Liver (tissue), 9 donors: ENCODE results near the gene MFRP. TPM values are rescaled to one million over a fixed set of nuclear protein-coding genes. Genes with fewer than 3 reads are reported as not detected.

ENCODE experiments used
- DNase-seq: peaks from one replicate; pipeline ENCODE4 v3.0.0-alpha.2; 2017; ENCODE audit warnings: low spot score
- H3K27ac ChIP-seq, 2 donors: one replicate each; pipeline ENCODE4 v1.7.0; 2013; ENCODE audit warnings: inconsistent platforms in 2 of 2, low read length in 2 of 2, control low read depth in 1 of 2, low read depth in 1 of 2, mild to moderate bottlenecking in 1 of 2
- H3K27me3 ChIP-seq, 4 donors: one replicate each; pipeline versions ENCODE4 v1.6.1 to v1.7.0; 2013; ENCODE audit warnings: low read length in 3 of 4, inconsistent platforms in 1 of 4, mild to moderate bottlenecking in 1 of 4, moderate library complexity in 1 of 4; ENCODE audit not compliant: control insufficient read depth in 4 of 4, insufficient read depth in 4 of 4
- H3K36me3 ChIP-seq, 4 donors: one replicate each; pipeline versions ENCODE4 v1.6.1 to v1.7.0; 2013; ENCODE audit warnings: low read length in 3 of 4, mild to moderate bottlenecking in 3 of 4, low read depth in 1 of 4, moderate library complexity in 1 of 4; ENCODE audit not compliant: control insufficient read depth in 4 of 4, insufficient read depth in 3 of 4
- H3K4me1 ChIP-seq, 4 donors: one replicate each; pipeline versions ENCODE4 v1.6.1 to v1.7.0; 2013; ENCODE audit warnings: low read length in 3 of 4, mild to moderate bottlenecking in 3 of 4, moderate library complexity in 1 of 4; ENCODE audit not compliant: control insufficient read depth in 4 of 4, insufficient read depth in 4 of 4
- H3K4me3 ChIP-seq, 3 donors: one replicate each; pipeline versions ENCODE4 v1.6.1 to v1.7.0; 2013; ENCODE audit warnings: low read length in 3 of 3, control low read depth in 1 of 3, low read depth in 1 of 3, mild to moderate bottlenecking in 1 of 3
- H3K9ac ChIP-seq, 2 donors: one replicate each; pipeline ENCODE4 v1.7.0; 2013; ENCODE audit warnings: low read length in 2 of 2, mild to moderate bottlenecking in 2 of 2, moderate library complexity in 2 of 2, control low read depth in 1 of 2, low read depth in 1 of 2
- H3K9me3 ChIP-seq, 4 donors: one replicate each; pipeline versions ENCODE4 v1.6.1 to v1.7.0; 2013; ENCODE audit warnings: low read length in 3 of 4; ENCODE audit not compliant: control insufficient read depth in 4 of 4
- ATF3 ChIP-seq: IDR thresholded peaks from 2 replicates; pipeline ENCODE4 v1.6.1; 2016; ENCODE audit warnings: antibody characterized with exemption
- CTCF ChIP-seq: fragments of 150-350 bp; IDR thresholded peaks from 2 replicates; pipeline ENCODE4 v1.5.1; 2017; ENCODE audit warnings: improper control_type of control experiment, low read depth, low read length; ENCODE audit not compliant: missing input control
- EGR1 ChIP-seq, 2 donors: IDR thresholded peaks; 2 replicates each; pipeline ENCODE4 v1.6.1; 2016 to 2018; ENCODE audit warnings: antibody characterized with exemption in 2 of 2, low read depth in 2 of 2
- FOXA1 ChIP-seq: IDR thresholded peaks from 2 replicates; pipeline ENCODE4 v1.6.1; 2016; ENCODE audit warnings: antibody characterized with exemption
- FOXA2 ChIP-seq: IDR thresholded peaks from 2 replicates; pipeline ENCODE4 v1.6.1; 2016; ENCODE audit warnings: antibody characterized with exemption
- HNF4A ChIP-seq, 2 donors: conservative IDR thresholded peaks; 2 replicates each; pipeline ENCODE4 v1.6.1; 2016; ENCODE audit warnings: antibody characterized with exemption in 2 of 2, mild to moderate bottlenecking in 2 of 2
- HNF4G ChIP-seq: IDR thresholded peaks from 2 replicates; pipeline ENCODE4 v1.6.1; 2016; ENCODE audit warnings: antibody characterized with exemption
- JUND ChIP-seq, 2 donors: IDR thresholded peaks; 2 replicates each; pipeline ENCODE4 v1.6.1; 2016; ENCODE audit warnings: antibody characterized with exemption in 2 of 2
- MAX ChIP-seq: IDR thresholded peaks from 2 replicates; pipeline ENCODE4 v1.6.1; 2016; ENCODE audit warnings: antibody characterized with exemption
- RAD21 ChIP-seq, 2 donors: IDR thresholded peaks; 2 replicates each; pipeline ENCODE4 v1.6.1; 2016; ENCODE audit warnings: antibody characterized with exemption in 2 of 2, mild to moderate bottlenecking in 2 of 2
- REST ChIP-seq: IDR thresholded peaks from 2 replicates; pipeline ENCODE4 v1.6.1; 2016; ENCODE audit warnings: antibody characterized with exemption, mild to moderate bottlenecking
- SP1 ChIP-seq: IDR thresholded peaks from 2 replicates; pipeline ENCODE4 v1.6.1; 2018; ENCODE audit warnings: antibody characterized with exemption, mild to moderate bottlenecking
- TAF1 ChIP-seq: conservative IDR thresholded peaks from 2 replicates; pipeline ENCODE4 v1.6.1; 2016; ENCODE audit warnings: antibody characterized with exemption, mild to moderate bottlenecking
- YY1 ChIP-seq: IDR thresholded peaks from 2 replicates; pipeline ENCODE4 v1.6.1; 2016; ENCODE audit warnings: antibody characterized with exemption, mild to moderate bottlenecking
- ZBTB33 ChIP-seq: IDR thresholded peaks from 2 replicates; pipeline ENCODE4 v1.6.1; 2016; ENCODE audit warnings: antibody characterized with exemption
- whole genome bisulfite sequencing: extraction: QIAGEN DNeasy Blood & Tissue Kit; methylation state at CpG from one replicate; pipeline ENCODE4 v1.1.7; 2013; 5-methylcytosine and 5-hydroxymethylcytosine counted together
- polyA plus RNA-seq, 2 donors: library from polyadenylated mRNA; stranded (reverse) in 1 of 2; unstranded in 1 of 2; fragments of 200-250 nt in 1 of 2; fragments of >200 nt in 1 of 2; fragmentation: Nextera tagmentation in 1 of 2; extraction: Ambion mirVana in 1 of 2; gene quantifications; one replicate each; pipeline versions ENCODE4 v1.2.1 to v1.2.3, GENCODE V29; 2013 to 2015
- total RNA-seq, 2 donors: library from RNA; depleted of rRNA; stranded (reverse); fragments of >200 nt; gene quantifications; one replicate each; pipeline ENCODE4 v1.2.3, GENCODE V29; 2014
- donor health status: healthy.
- donor health status: healthy.
- donor health status: healthy.
- donor health status: healthy.
- donor health status: healthy.

The MFRP gene
- total and polyA plus RNA-seq, 4 donors = not detected

GRCh38 chr11:119391275-119391674 is 44.8 kb upstream of the MFRP start (continued):
- TF ChIP-seq EGR1 (IDR thresholded peaks at IDR 0.05; ENCODE audit: low read depth in 2 of 2) = no peak
- no peak for TF ChIP-seq FOXA2
- no peak for TF ChIP-seq REST
- no peak for TF ChIP-seq SP1
- TF ChIP-seq YY1 = no peak
- TF ChIP-seq RAD21 (IDR thresholded peaks at IDR 0.05) = no peak
- no peak for TF ChIP-seq JUND (IDR thresholded peaks at IDR 0.05)

- WGBS = 79% methylated on average over 5 of the region's 5 CpGs
These were observed 43.2 kb upstream of the MFRP start for GRCh38 chr11:119389611-119390254.

GRCh38 chr11:119388103-119388502 is 41.6 kb upstream of the MFRP start:
- Histone ChIP-seq H3K36me3 (no peaks in the 10 kb centered on the region), H3K9ac (no peak overlapping the region), H3K27ac (no peak overlapping the region), H3K9me3 (no peaks in the 10 kb centered on the region), H3K4me1 (no peaks in the 10 kb centered on the region), H3K4me3 (no peak overlapping the region), H3K27me3 (no peaks in the 10 kb centered on the region)
- no peak for DNase-seq
- 92% methylated on average over 7 of the region's 7 CpGs for WGBS
- TF ChIP-seq SP1 (no peak), FOXA1 (no peak), TAF1 (no peak), CTCF (no peak), HNF4A (conservative IDR thresholded peaks at IDR 0.05) (no peak), FOXA2 (no peak), EGR1 (IDR thresholded peaks at IDR 0.05; ENCODE audit: low read depth in 2 of 2) (no peak), JUND (IDR thresholded peaks at IDR 0.05) (no peak), ZBTB33 (no peak), HNF4G (no peak), MAX (no peak), RAD21 (IDR thresholded peaks at IDR 0.05) (no peak), ATF3 (no peak)

More at GRCh38 chr11:119389611-119390254, 43.2 kb upstream of the MFRP start:
- H3K36me3 ChIP-seq = no peaks in the 10 kb centered on the region
- no peak overlapping the region for H3K27ac ChIP-seq
- no peaks in the 10 kb centered on the region for H3K9me3 ChIP-seq
- no peak for DNase-seq
- H3K9ac ChIP-seq = no peak overlapping the region
- no peak overlapping the region for H3K4me3 ChIP-seq
- peak; percentile 17 for TF ChIP-seq CTCF
- no peak for TF ChIP-seq RAD21 (IDR thresholded peaks at IDR 0.05)
- no peaks in the 10 kb centered on the region for H3K4me1 ChIP-seq
- H3K27me3 ChIP-seq = no peaks in the 10 kb centered on the region
